SKM-1 treated with dmso at 0.1 percent for 144 hours (cell line): ENCODE results near the gene SCG2.

Experiments
- DNase-seq: peaks from one replicate; lab custom pipeline; 2025; ENCODE audit not compliant: unreplicated experiment; lab: John Stamatoyannopoulos, UW

SCG2 gene

DNA sequence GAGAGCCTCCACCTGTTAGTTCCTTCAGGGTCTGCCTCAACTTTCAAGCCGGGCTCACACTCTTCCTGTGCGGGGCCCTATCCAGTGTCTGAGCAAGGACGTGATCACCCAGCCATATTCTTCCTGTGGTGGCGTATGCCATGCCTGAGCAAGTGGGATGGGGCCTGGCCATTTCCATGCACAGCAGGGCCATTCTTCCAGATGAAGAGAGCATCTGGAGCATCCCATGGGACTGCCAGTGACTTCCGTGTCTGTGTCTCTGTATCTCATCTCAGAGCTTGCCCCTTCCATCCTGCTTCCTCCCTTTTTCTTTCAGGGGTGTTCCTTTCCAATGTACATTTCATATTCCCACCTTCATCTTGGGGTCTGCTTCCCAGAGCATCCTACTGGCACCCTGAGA, 20.2 kb downstream of the SCG2 start:
- no peak for DNase-seq

DNA sequence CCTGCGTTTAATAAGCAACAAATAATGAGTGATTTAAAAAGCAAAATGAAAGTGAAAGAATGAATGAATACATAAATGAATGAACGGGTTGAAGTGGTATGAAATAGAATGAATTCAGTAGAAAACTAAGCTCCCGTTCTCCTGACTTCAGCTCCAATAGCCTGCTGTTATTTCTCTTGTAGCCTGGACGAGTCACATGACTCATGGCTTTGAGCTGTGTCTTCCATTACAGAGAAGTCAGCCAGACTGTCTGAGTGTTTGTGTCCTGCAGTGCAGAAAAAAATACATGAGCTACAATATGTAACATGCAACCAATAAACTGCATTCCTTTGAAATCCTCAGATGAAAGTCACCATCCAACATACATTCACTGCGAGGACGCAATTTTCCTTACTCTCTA, 21.2 kb downstream of the SCG2 start:
- DNase-seq = no peak

DNA sequence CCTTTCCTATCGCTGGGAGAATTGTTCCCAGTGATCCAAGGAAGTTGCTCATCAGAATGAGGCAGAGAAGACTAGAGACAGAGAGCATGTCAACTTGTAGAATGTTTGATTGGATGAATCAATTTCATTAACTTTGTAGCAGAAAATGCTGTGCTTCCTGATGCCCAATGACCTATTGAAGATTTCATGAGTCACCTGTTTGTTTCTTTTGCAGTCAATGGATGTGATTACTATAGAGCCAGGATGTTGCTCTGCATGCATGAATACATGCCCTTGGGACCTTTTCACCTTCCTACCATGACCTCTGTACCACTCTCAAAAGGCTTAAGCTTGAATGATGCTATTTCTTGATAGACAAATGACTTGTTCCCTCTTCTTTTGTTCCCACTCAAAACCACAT, 23.3 kb downstream of the SCG2 start:
- DNase-seq = no peak

DNA sequence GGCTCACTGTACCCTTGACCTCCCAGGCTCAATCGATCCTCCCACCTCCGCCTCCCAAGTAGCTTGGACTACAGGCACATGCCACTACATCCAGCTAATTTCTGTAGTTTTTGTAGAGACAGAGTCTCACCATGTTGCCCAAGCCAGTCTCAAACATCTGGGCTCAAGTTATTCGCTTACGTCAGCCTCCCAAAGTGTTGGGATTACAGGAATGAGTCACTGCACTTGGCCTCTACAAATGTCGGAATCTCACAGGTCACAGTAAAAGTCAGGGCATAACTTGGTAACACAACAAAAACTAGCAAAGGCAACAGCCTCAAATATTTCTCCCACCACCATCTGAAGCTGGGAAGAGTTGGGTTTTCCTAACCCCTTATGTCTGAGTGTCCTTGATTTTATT, 25.3 kb downstream of the SCG2 start:
- no peak for DNase-seq

DNA sequence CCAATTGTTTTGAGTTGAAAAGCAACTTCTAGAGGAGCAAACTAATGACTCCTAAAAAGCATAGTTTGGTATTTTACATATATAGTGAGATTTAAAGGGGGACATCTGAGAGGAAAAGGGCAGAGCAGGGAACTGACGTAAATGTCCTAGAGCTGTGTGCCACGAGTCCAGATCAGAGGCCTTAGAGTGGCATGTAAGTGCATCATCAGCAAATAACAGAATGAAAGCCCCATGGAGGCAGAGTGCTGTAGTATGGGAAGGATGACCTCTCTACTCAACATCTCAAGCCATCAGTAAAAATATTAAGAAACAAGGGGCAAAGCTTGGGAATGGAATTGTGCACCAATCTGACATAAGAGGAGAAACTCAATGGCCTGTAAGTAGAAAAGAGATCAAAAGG, 31.4 kb downstream of the SCG2 start:
- DNase-seq = no peak

DNA sequence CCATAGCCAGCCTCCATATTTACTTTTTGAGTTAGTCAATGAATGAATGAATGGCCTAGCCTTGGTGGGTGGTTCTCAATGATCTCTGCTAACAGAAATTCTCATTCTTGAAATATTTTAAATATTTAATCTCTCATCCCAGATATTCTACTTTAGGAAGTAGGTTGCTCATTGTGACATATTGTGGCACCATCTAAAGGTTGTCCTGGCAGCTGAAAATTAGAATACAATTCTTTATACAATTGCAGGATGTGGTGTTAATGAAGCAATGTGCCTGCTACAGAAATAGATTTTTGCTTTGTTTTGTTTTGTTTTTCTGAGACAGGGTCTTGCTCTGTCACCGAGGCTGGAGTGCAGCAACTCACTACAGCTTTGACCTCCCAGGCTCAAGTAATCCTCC, 35.8 kb downstream of the SCG2 start:
- no peak for DNase-seq

DNA sequence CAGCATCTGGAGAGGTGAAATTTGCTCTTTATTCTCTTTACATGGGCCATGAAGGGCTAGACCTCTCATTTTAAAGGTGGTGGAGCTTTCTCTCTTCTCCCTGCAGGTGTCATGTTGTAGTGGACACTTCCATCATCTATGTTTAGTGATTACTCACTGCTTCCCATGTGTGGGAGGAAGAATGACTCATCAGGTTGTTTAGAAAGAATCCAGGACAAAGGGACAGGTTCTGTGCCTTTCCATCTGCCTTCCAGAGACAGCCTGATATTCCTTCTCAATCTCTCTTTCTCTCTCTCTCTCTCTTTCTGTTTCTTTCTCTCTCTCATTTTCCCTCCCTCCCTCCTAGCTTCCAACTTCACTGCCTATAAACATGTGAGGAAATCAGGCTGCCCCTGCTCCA, 38.7 kb downstream of the SCG2 start:
- DNase-seq = no peak

DNA sequence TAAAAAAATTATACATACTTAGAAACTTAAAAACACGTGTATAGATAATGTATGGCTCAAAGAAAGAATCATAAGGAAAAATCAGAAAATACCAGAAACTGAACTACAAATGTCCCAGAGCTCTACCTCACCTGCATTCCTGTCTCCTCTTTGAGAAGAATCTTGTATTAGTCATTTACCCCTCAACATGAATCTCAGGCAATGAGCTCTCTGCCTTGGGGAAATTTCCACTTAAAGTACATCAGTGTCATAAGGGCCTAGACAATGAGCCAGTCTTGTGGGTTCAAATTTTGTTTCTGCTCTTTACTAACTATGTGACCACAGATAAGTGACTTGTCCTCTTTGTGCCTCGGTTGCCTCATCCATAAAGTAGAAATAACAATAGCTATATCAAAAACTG, 40.1 kb downstream of the SCG2 start:
- no peak for DNase-seq

DNA sequence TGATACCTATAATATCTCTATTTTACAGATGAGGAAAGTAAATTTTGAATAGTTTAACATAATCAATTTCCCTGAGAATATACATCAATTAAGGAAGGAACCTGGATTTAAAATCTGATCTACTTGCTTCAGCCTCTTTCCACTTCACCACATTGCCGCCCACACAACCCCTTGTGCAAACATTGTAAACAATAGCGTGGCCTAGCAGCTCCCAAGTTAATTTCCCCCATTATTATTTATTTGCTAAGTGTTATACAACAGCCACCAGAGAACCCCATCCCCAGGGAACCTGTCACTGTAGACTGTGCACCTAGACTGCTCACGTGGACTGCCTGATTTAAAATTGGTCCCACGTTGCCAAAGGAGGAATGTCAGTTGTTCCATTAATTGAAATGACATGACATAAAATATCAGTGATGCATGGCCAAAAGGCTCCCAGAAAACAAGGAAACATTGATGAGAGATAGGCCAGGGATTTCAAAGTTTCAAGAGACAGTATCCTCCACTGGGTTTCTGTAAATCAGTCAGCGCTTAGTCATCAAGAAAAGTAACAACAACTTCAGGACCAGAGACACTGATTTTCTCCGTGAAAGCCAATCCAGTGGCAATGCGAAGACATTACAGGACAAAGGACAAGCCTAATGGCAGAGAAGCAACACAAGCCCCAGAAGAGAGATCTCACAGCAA, 41.3 kb downstream of the SCG2 start:
- no peak for DNase-seq

DNA sequence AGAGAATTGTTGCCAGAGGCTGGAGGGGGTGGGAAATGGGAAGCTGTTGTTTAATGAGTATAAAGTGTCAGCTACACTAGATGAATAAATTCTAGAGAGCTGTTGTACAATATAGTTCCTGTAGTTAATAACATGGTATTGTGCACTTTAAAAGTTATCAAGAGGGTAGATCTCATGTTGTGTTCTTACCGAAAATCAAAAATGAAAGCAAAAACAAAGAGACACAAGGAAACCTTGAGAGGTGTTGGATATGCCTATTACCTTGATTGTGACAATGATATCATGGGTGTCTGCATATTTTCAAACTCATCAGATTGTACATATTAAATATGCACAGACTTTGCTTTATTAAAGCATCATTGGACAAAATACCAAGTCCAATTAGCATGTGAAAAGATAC, 43.2 kb downstream of the SCG2 start:
- no peak for DNase-seq

DNA sequence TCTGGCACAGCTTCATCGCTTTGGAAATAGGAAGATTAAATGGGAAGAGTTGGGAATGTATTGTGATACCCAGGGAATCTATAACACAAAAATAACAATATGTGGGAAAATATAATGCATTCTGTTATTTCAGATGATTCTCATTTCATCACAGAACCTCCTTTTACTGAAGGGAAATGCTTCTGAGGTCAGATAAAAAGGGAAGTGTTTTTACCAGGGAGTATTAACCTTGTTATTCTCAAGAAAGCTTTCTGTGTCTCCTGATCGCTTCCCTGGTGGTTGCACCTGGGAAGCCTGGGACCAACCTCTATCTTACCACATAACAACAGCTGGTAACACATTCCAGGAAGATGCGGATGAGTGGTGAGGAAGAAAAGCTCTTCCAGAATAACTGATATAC, 47.2 kb downstream of the SCG2 start:
- DNase-seq = peak; percentile 9

DNA sequence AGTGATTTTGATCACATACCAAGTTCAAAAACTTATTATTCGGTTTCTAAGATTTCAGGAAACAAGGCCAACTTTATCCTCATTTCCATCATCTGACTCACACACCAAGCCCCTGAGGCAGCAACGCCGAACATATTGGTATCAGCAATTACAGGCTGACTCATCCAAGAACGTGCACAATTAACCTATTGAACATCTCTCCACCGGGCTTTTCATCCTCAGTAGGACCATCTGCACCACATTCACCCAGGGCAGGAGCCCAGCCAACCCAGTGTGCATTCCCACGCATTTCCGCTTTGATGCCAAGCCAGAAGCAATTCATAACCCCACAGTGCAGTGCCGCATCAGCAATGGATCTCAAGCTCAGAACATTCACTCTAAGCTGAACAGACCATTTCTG, 52.9 kb downstream of the SCG2 start:
- no peak for DNase-seq

DNA sequence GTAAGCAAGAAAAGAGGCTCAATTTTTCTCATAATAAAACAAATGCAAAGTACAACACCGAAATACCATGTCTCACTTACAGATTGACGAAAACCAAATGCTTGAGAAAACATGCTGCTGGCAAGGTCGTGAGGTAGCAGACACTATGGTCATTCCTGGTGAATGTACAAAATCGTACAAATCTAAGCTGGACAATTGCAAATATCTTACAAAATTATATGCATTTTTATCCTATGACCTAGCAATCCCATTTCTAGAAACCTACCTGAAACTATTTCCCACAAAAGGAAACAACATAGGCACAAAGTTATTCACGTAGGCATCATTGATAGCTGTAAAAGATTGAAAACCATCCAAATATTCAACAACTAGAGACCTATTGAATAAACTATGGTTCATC, 54.0 kb downstream of the SCG2 start:
- no peak for DNase-seq
